Choroid plexus epithelial cell (primary cell): ENCODE results near the gene ZNF524.

Experiments used
- DNase-seq: peaks from one replicate; pipeline ENCODE4 v3.0.0-alpha.2; 2010; ENCODE audit warnings: low read depth
- H3K4me3 ChIP-seq: 2 replicates; pipeline ENCODE4 v1.5.1; 2011; ENCODE audit warnings: low read depth, mild to moderate bottlenecking, control low read depth, low read length, moderate library complexity
- CTCF ChIP-seq: conservative IDR thresholded peaks from 2 replicates; pipeline ENCODE4 v1.5.1; 2011; ENCODE audit warnings: low read depth, mild to moderate bottlenecking, control low read depth, inconsistent platforms, low read length, moderate library complexity

The ZNF524 gene

GRCh38 chr19:55584871-55585270 lies 15.2 kb upstream of the ZNF524 start:
- no peak for DNase-seq
- no peak for TF ChIP-seq CTCF
- no peak overlapping the region for H3K4me3 ChIP-seq

GRCh38 chr19:55585658-55586339 lies 14.3 kb upstream of the ZNF524 start:
- no peak for TF ChIP-seq CTCF
- peak overlapping the region; percentile 46 for H3K4me3 ChIP-seq
- peak; percentile 90 for DNase-seq

- H3K4me3 ChIP-seq = peak overlapping the region; percentile 50
- DNase-seq = peak; percentile 95
- TF ChIP-seq CTCF = no peak
Observed at GRCh38 chr19:55586976-55587668, 13.0 kb upstream of the ZNF524 start.

- DNase-seq = no peak
- no peak for TF ChIP-seq CTCF
- no peak overlapping the region for H3K4me3 ChIP-seq
Observed at GRCh38 chr19:55588738-55589137, 11.3 kb upstream of the ZNF524 start.

GRCh38 chr19:55590109-55590508 lies 10.0 kb upstream of the ZNF524 start:
- no peak overlapping the region for H3K4me3 ChIP-seq
- DNase-seq = no peak
- TF ChIP-seq CTCF = no peak

- no peak overlapping the region for H3K4me3 ChIP-seq
- TF ChIP-seq CTCF = no peak
- DNase-seq = peak; percentile 25
Observed at GRCh38 chr19:55590617-55591016, 9.5 kb upstream of the ZNF524 start.

DNA sequence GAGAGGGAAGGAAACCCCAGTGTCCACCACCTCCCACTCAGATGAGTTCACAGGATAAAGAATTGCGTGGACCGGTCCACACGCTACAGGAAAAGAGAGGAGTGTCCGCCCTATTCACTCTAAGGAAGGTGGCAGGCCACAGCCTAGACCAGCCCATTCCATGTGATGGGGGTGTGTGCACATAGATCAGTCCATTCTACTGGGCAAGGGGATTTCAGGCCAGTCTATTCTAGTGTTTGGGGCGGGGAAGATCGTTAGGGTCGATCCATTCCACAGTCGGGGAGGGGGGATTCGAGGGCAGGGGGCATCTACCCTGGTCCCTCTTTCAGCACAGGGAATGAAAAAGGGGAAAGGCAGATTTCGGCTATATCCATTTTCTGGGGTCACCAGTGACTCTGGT lies 8.5 kb upstream of the ZNF524 start:
- TF ChIP-seq CTCF = no peak
- no peak for DNase-seq
- no peak overlapping the region for H3K4me3 ChIP-seq
